K562 (cell line): ENCODE results near the gene PPM1F. TPM values are rescaled to one million over a fixed set of nuclear protein-coding genes. Genes with fewer than 3 reads are reported as not detected.

ENCODE experiments used
- CSDE1 ChIP-seq, 2 experiments: fragments of 450-650 bp; IDR thresholded peaks; 2 replicates each; pipeline ENCODE4 v1.6.1; 2016; ENCODE audit warnings: mild to moderate bottlenecking in 1 of 2
- MEIS2 ChIP-seq: fragments of 450-650 bp; IDR thresholded peaks from 2 replicates; pipeline ENCODE4 v1.6.1; 2014; ENCODE audit warnings: mild to moderate bottlenecking; ENCODE audit not compliant: partially characterized antibody
- PURB ChIP-seq: sonication (generic); formaldehyde crosslinking; IDR thresholded peaks from 2 replicates; pipeline ENCODE4 v1.9.0; 2021; ENCODE audit warnings: low read depth, mild to moderate bottlenecking, missing genetic modification reagents
- RBM14 ChIP-seq: fragments of 200-400 bp; formaldehyde crosslinking; IDR thresholded peaks from 2 replicates; pipeline ENCODE4 v1.6.1; 2018; ENCODE audit warnings: low read depth, mild to moderate bottlenecking, low read length, moderate library complexity, borderline replicate concordance; ENCODE audit not compliant: insufficient read depth
- RFX7 ChIP-seq: fragments of 250-450 bp; sonication (Bioruptor Pico); IDR thresholded peaks from 2 replicates; pipeline ENCODE4 v1.5.1; 2021; ENCODE audit warnings: mild to moderate bottlenecking
- ZNF561 ChIP-seq: fragments of 450-650 bp; formaldehyde crosslinking; conservative IDR thresholded peaks from 2 replicates; pipeline ENCODE4 v1.4.0; 2020; ENCODE audit warnings: mild to moderate bottlenecking, moderate library complexity
- ZNF780A ChIP-seq: fragments of 250-450 bp; sonication (Bioruptor Pico); IDR thresholded peaks from 2 replicates; pipeline ENCODE4 v1.5.0; 2021; ENCODE audit warnings: mild to moderate bottlenecking
- polyA plus RNA-seq, 8 experiments: library from polyadenylated mRNA; depleted of rRNA in 4 of 8; stranded (reverse) in 5 of 8; unstranded in 3 of 8; fragments of >200 nt; fragmentation: Nextera tagmentation in 2 of 8; fragmentation: Illumina TruSeq in 1 of 8; extraction: Ambion mirVana in 2 of 8; extraction: Trizol in 1 of 8; gene quantifications; 2 replicates each; pipeline versions ENCODE4 v1.2.1 to v1.2.3, GENCODE V29; 2011 to 2014; ENCODE audit warnings: inconsistent platforms in 1 of 8, missing spikeins in 1 of 8
- total RNA-seq, 7 experiments: library from RNA; depleted of rRNA in 6 of 7; stranded (reverse); fragments of >200 nt in 6 of 7; fragmentation: Illumina TruSeq in 2 of 7; extraction: Trizol in 2 of 7; gene quantifications; 2 replicates each; pipeline versions ENCODE4 v1.2.1 to v1.2.3, GENCODE V29; 2011 to 2021; ENCODE audit warnings: low replicate concordance in 1 of 7
- TF ChIP-seq, protein P1 (sequence below), 2 experiments: IDR thresholded peaks; 2 replicates each; pipeline ENCODE4 v1.6.1; 2012; ENCODE audit warnings: improper control_type of control experiment in 2 of 2, low read depth in 2 of 2, low read length in 2 of 2, borderline replicate concordance in 1 of 2

PPM1F gene
- total and polyA plus RNA-seq, 9 of the 15 experiments (the other 6 are each of a cell fraction or from before 2014, with no cell fraction given): 2.1 to 159 (median 64.0) TPM

- TF ChIP-seq, protein P1, sequence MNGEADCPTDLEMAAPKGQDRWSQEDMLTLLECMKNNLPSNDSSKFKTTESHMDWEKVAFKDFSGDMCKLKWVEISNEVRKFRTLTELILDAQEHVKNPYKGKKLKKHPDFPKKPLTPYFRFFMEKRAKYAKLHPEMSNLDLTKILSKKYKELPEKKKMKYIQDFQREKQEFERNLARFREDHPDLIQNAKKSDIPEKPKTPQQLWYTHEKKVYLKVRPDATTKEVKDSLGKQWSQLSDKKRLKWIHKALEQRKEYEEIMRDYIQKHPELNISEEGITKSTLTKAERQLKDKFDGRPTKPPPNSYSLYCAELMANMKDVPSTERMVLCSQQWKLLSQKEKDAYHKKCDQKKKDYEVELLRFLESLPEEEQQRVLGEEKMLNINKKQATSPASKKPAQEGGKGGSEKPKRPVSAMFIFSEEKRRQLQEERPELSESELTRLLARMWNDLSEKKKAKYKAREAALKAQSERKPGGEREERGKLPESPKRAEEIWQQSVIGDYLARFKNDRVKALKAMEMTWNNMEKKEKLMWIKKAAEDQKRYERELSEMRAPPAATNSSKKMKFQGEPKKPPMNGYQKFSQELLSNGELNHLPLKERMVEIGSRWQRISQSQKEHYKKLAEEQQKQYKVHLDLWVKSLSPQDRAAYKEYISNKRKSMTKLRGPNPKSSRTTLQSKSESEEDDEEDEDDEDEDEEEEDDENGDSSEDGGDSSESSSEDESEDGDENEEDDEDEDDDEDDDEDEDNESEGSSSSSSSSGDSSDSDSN (IDR thresholded peaks at IDR 0.05; ENCODE audit: borderline replicate concordance in 1 of 2, low read depth in 2 of 2, low read length in 2 of 2): no peak
- TF ChIP-seq PURB (CRISPR knock-in tag): peak; percentile 82; the same call in 1 of the 2 replicates
- no peak for TF ChIP-seq MEIS2
- TF ChIP-seq RFX7 (CRISPR knock-in tag): no peak
- TF ChIP-seq ZNF561 (CRISPR knock-in tag): no peak
- no peak for TF ChIP-seq RBM14
- TF ChIP-seq ZNF780A (CRISPR knock-in tag): no peak
- TF ChIP-seq CSDE1 (IDR thresholded peaks at IDR 0.05): no peak
These were observed 15.1 kb upstream of the PPM1F start (continued) for GRCh38 chr22:21967693-21968271.
